H1 (cell line): ENCODE results near the gene HMGN1. TPM values are rescaled to one million over a fixed set of nuclear protein-coding genes. Genes with fewer than 3 reads are reported as not detected.

Experiments used
- CTCF ChIA-PET: fragments of 300-600 bp; sonication (Branson Sonifier 250); formaldehyde crosslinking; loops from one replicate; lab custom pipeline; 2021; ENCODE audit not compliant: partially characterized antibody; lab: Charles Lee
- POLR2A ChIA-PET: fragments of 300-600 bp; sonication (Branson Sonifier 250); formaldehyde crosslinking; loops from one replicate; lab custom pipeline; 2021; ENCODE audit warnings: inconsistent platforms; ENCODE audit not compliant: partially characterized antibody; lab: Charles Lee
- DNase-seq, 2 experiments: peaks; one replicate each; pipeline versions ENCODE4 v3.0.0 to v3.0.0-alpha.2; 2010 to 2022; ENCODE audit warnings: low spot score in 2 of 2, low read depth in 1 of 2, mixed read lengths in 1 of 2
- FAIRE-seq: peaks from 2 replicates; lab custom pipeline; 2011; peaks lifted over from hg19 to GRCh38; lab: Jason Lieb, UNC
- H2AFZ ChIP-seq: 2 replicates; pipeline ENCODE4 v1.8.1; 2012; ENCODE audit warnings: low read length, inconsistent platforms
- H2AK5ac ChIP-seq: 2 replicates; pipeline ENCODE4 v1.6.1; 2013; ENCODE audit warnings: low read depth, low read length
- H2BK120ac ChIP-seq: replicated peaks from 2 replicates; pipeline ENCODE3; 2013; ENCODE audit warnings: low read depth, low read length, inconsistent platforms
- H2BK12ac ChIP-seq: 2 replicates; pipeline ENCODE4 v1.6.1; 2013; ENCODE audit warnings: low read depth, low read length
- H2BK15ac ChIP-seq: 2 replicates; pipeline ENCODE4 v1.6.1; 2013; ENCODE audit warnings: low read length
- H2BK20ac ChIP-seq: 2 replicates; pipeline ENCODE4 v1.6.1; 2013; ENCODE audit warnings: low read length
- H2BK5ac ChIP-seq: 2 replicates; pipeline ENCODE4 v1.6.1; 2013; ENCODE audit warnings: low read depth, low read length
- H3K14ac ChIP-seq: 2 replicates; pipeline ENCODE4 v1.6.1; 2013; ENCODE audit warnings: inconsistent platforms; ENCODE audit not compliant: insufficient read length
- H3K18ac ChIP-seq: 2 replicates; pipeline ENCODE4 v1.6.1; 2013; ENCODE audit warnings: low read length; ENCODE audit errors: extremely low read depth
- H3K23ac ChIP-seq: 2 replicates; pipeline ENCODE4 v1.6.1; 2013; ENCODE audit warnings: inconsistent platforms; ENCODE audit not compliant: insufficient read length
- H3K23me2 ChIP-seq: 2 replicates; pipeline ENCODE4 v1.6.1; 2013; ENCODE audit warnings: low read depth, low read length
- H3K27ac ChIP-seq: 2 replicates; pipeline ENCODE4 v1.6.1; 2011; ENCODE audit warnings: low read depth, low read length, inconsistent platforms
- H3K27me3 ChIP-seq, 4 experiments: replicated peaks in 1 of 4; 1 replicate in 1 of 4; 2 replicates in 3 of 4; pipeline versions ENCODE4 v1.6.1 to v1.8.1; 2011 to 2013; ENCODE audit warnings: low read length in 3 of 4, mild to moderate bottlenecking in 3 of 4, inconsistent platforms in 2 of 4, mixed read lengths in 2 of 4, moderate library complexity in 1 of 4; ENCODE audit not compliant: control insufficient read depth in 3 of 4, insufficient read depth in 3 of 4; ENCODE audit errors: extremely low read depth in 1 of 4
- H3K36me3 ChIP-seq, 4 experiments: 2 replicates each; pipeline versions ENCODE4 v1.6.1 to v1.8.1; 2011 to 2013; ENCODE audit warnings: mild to moderate bottlenecking in 4 of 4, low read length in 3 of 4, moderate library complexity in 2 of 4, control low read depth in 1 of 4, inconsistent platforms in 1 of 4; ENCODE audit not compliant: insufficient read depth in 4 of 4, control insufficient read depth in 2 of 4
- H3K4ac ChIP-seq: replicated peaks from 2 replicates; pipeline ENCODE3; 2013; ENCODE audit warnings: low read length, low read depth, mixed read lengths, inconsistent platforms; ENCODE audit not compliant: insufficient read length
- H3K4me1 ChIP-seq, 4 experiments: replicated peaks in 1 of 4; 1 replicate in 1 of 4; 2 replicates in 3 of 4; pipeline versions ENCODE4 v1.6.1 to v1.8.1; 2011 to 2013; ENCODE audit warnings: low read length in 3 of 4, inconsistent platforms in 2 of 4, mixed read lengths in 1 of 4; ENCODE audit not compliant: insufficient read depth in 4 of 4, control insufficient read depth in 3 of 4
- H3K4me2 ChIP-seq, 2 experiments: 2 replicates each; pipeline versions ENCODE4 v1.6.1 to v1.8.1; 2011 to 2013; ENCODE audit warnings: low read depth in 2 of 2, low read length in 2 of 2, control low read depth in 1 of 2, inconsistent platforms in 1 of 2, mild to moderate bottlenecking in 1 of 2; ENCODE audit not compliant: insufficient read depth in 1 of 2
- H3K4me3 ChIP-seq, 4 experiments: fragments of 200-600, 300-600 bp in 1 of 4; sonication (generic), shearing (Covaris generic), sonication (Bioruptor Twin) in 1 of 4; 2 replicates each; pipeline versions ENCODE4 v1.5.1 to v1.8.1; 2011 to 2016; ENCODE audit warnings: low read length in 4 of 4, low read depth in 3 of 4, control low read depth in 2 of 4, inconsistent platforms in 2 of 4, mild to moderate bottlenecking in 2 of 4, mixed read lengths in 1 of 4, moderate library complexity in 1 of 4; ENCODE audit not compliant: insufficient read depth in 2 of 4; ENCODE audit errors: extremely low read depth in 1 of 4
- H3K56ac ChIP-seq: replicated peaks from 2 replicates; pipeline ENCODE3; 2013; ENCODE audit warnings: low read depth, mild to moderate bottlenecking, mixed read lengths, low read length, inconsistent platforms; ENCODE audit not compliant: insufficient read length
- H3K79me1 ChIP-seq: 2 replicates; pipeline ENCODE4 v1.6.1; 2013; ENCODE audit warnings: low read depth, low read length, control low read depth
- H3K79me2 ChIP-seq, 2 experiments: 2 replicates each; pipeline versions ENCODE4 v1.6.1 to v1.8.1; 2012 to 2013; ENCODE audit warnings: low read length in 2 of 2, mild to moderate bottlenecking in 2 of 2, inconsistent platforms in 1 of 2; ENCODE audit not compliant: insufficient read depth in 2 of 2, control insufficient read depth in 1 of 2
- H3K9ac ChIP-seq, 4 experiments: replicated peaks in 1 of 4; 1 replicate in 1 of 4; 2 replicates in 3 of 4; pipeline versions ENCODE4 v1.6.1 to v1.8.1; 2011 to 2013; ENCODE audit warnings: low read depth in 3 of 4, low read length in 3 of 4, control low read depth in 2 of 4, mild to moderate bottlenecking in 2 of 4, moderate library complexity in 2 of 4, inconsistent platforms in 1 of 4; ENCODE audit errors: extremely low read depth in 1 of 4
- H3K9me3 ChIP-seq, 2 experiments: 2 replicates each; pipeline versions ENCODE4 v1.6.1 to v1.8.1; 2012 to 2013; ENCODE audit warnings: mild to moderate bottlenecking in 2 of 2, moderate library complexity in 2 of 2, control low read depth in 1 of 2, inconsistent platforms in 1 of 2, low read depth in 1 of 2, low read length in 1 of 2, mixed read lengths in 1 of 2; ENCODE audit not compliant: insufficient read depth in 2 of 2
- H4K20me1 ChIP-seq, 2 experiments: replicated peaks in 1 of 2; 2 replicates each; pipeline versions ENCODE3 to v1.8.1; 2011 to 2013; ENCODE audit warnings: inconsistent platforms in 2 of 2, low read length in 2 of 2, mild to moderate bottlenecking in 1 of 2; ENCODE audit not compliant: insufficient read depth in 2 of 2, control insufficient read depth in 1 of 2
- H4K5ac ChIP-seq: 2 replicates; pipeline ENCODE4 v1.6.1; 2013; ENCODE audit warnings: low read length, low read depth, mixed read lengths, inconsistent platforms; ENCODE audit not compliant: insufficient read length
- H4K8ac ChIP-seq: 2 replicates; pipeline ENCODE4 v1.8.0; 2013; ENCODE audit warnings: mild to moderate bottlenecking, moderate library complexity, low read length, inconsistent platforms; ENCODE audit not compliant: insufficient read depth; ENCODE audit errors: extremely low read depth
- H4K91ac ChIP-seq: replicated peaks from 2 replicates; pipeline ENCODE3; 2013; ENCODE audit warnings: low read length, mixed read lengths, inconsistent platforms; ENCODE audit not compliant: insufficient read length
- BACH1 ChIP-seq: IDR thresholded peaks from 2 replicates; pipeline ENCODE4 v1.6.1; 2012; ENCODE audit warnings: low read length, improper control_type of control experiment
- BCL11A ChIP-seq, 2 experiments: IDR thresholded peaks; one replicate each; pipeline ENCODE4 v1.6.1; 2011; ENCODE audit warnings: low read depth in 2 of 2, low read length in 2 of 2, mild to moderate bottlenecking in 2 of 2
- BRCA1 ChIP-seq: IDR thresholded peaks from 2 replicates; pipeline ENCODE4 v1.6.1; 2012; ENCODE audit warnings: low read depth, low read length, improper control_type of control experiment
- CBX5 ChIP-seq: fragments of 300-800, 300-1000 bp; sonication (generic); IDR thresholded peaks from 2 replicates; pipeline ENCODE4 v1.7.1; 2016; ENCODE audit warnings: antibody characterized with exemption, low read length, low read depth
- CBX8 ChIP-seq: fragments of 300-800, 300-1000 bp; sonication (generic); IDR thresholded peaks from 2 replicates; pipeline ENCODE4 v1.7.1; 2016; ENCODE audit warnings: low read depth, low read length, borderline replicate concordance
- EGR1 ChIP-seq: IDR thresholded peaks from 2 replicates; pipeline ENCODE4 v1.6.1; 2011; ENCODE audit warnings: low read depth, low read length, borderline replicate concordance
- FOSL1 ChIP-seq: IDR thresholded peaks from 2 replicates; pipeline ENCODE4 v1.6.1; 2011; ENCODE audit warnings: mild to moderate bottlenecking, low read depth, low read length, moderate library complexity; ENCODE audit not compliant: insufficient read depth
- POLR2A ChIP-seq, 2 experiments: IDR thresholded peaks; 1 replicate in 1 of 2; 2 replicates in 1 of 2; pipeline ENCODE4 v1.6.1; 2011; ENCODE audit warnings: low read depth in 2 of 2, low read length in 2 of 2, mild to moderate bottlenecking in 2 of 2; ENCODE audit errors: control extremely low read depth in 1 of 2
- POLR2AphosphoS5 ChIP-seq: IDR thresholded peaks from 2 replicates; pipeline ENCODE4 v1.6.1; 2011; ENCODE audit warnings: low read depth, low read length
- RFX5 ChIP-seq: IDR thresholded peaks from 2 replicates; pipeline ENCODE4 v1.6.1; 2011; ENCODE audit warnings: low read depth, low read length, improper control_type of control experiment, borderline replicate concordance
- SIX5 ChIP-seq: IDR thresholded peaks from 2 replicates; pipeline ENCODE4 v1.6.1; 2011; ENCODE audit warnings: mild to moderate bottlenecking, low read depth, low read length
- SUZ12 ChIP-seq: fragments of 200-600 bp; sonication (generic); IDR thresholded peaks from 2 replicates; pipeline ENCODE4 v1.6.1; 2012; ENCODE audit warnings: mild to moderate bottlenecking, inconsistent platforms, low read length, moderate library complexity, mixed read lengths
- WGBS, 2 experiments: shearing (Covaris generic) in 1 of 2; methylation state at CpG; one replicate each; pipeline versions ENCODE4 v1.1.6 to v1.1.7; 2013 to 2015; ENCODE audit warnings: low lambda C conversion rate in 2 of 2, mixed read lengths in 2 of 2, inconsistent platforms in 1 of 2, low coverage in 1 of 2, missing lambda C conversion rate in 1 of 2; ENCODE audit not compliant: insufficient replicate concordance in 2 of 2, insufficient coverage in 1 of 2, insufficient read length in 1 of 2; ENCODE audit errors: extremely low coverage in 1 of 2, missing lambda C conversion rate in 1 of 2; 5-methylcytosine and 5-hydroxymethylcytosine counted together
- polyA plus RNA-seq, 7 experiments: library from polyadenylated mRNA; depleted of rRNA in 3 of 7; stranded (reverse) in 5 of 7; unstranded in 2 of 7; fragments of >200 nt in 5 of 7; fragments of 200-250 nt in 2 of 7; gene quantifications; 1 replicate in 5 of 7; 2 replicates in 1 of 7; 4 replicates in 1 of 7; pipeline versions ENCODE4 v1.2.1 to v1.2.3, GENCODE V29; 2011 to 2013; ENCODE audit warnings: missing spikeins in 2 of 7, mixed read lengths in 2 of 7
- total RNA-seq: library from RNA; stranded (reverse); fragmentation: NEBNext Ultra II Directional; extraction: Animal tissue kit (Norgen Biotek cat#: 25700); gene quantifications from 2 replicates; pipeline ENCODE4 v1.2.1, GENCODE V29; 2021

The HMGN1 gene
- total and polyA plus RNA-seq, 2 of the 8 experiments (the other 6 are each of a cell fraction or from before 2014, with no cell fraction given): 279 to 505 TPM

GRCh38 chr21:39300587-39300986, 48.3 kb downstream of the HMGN1 start:
- H2BK12ac ChIP-seq: no peak overlapping the region
- peaks cover 4 to 64% of the 10 kb centered on the region in 2 experiments; a peak in 3 of 4 replicates for H3K79me2 ChIP-seq
- H3K56ac ChIP-seq: no peak overlapping the region
- H3K9ac ChIP-seq: no peak overlapping the region
- no peaks in the 10 kb centered on the region for H3K27me3 ChIP-seq
- no peak overlapping the region for H2BK15ac ChIP-seq
- H4K20me1 ChIP-seq: no peaks in the 10 kb centered on the region
- H2AK5ac ChIP-seq: no peak overlapping the region
- H3K9me3 ChIP-seq: peaks cover 2 to 6% of the 10 kb centered on the region in 2 experiments; a peak in 1 of 4 replicates
- no peak overlapping the region for H4K91ac ChIP-seq
- H2BK20ac ChIP-seq: no peak overlapping the region
- H2AFZ ChIP-seq: no peak overlapping the region
- no peak overlapping the region for H4K5ac ChIP-seq
- no peaks in the 10 kb centered on the region; the same call in 1 of the 2 replicates for H3K79me1 ChIP-seq
- H3K4me3 ChIP-seq: no peak overlapping the region
- 97% methylated on average over 3 of the region's 3 CpGs; no CpG with 5 or more reads in 1 of the 2 experiments for whole genome bisulfite sequencing, 2 experiments
- H3K14ac ChIP-seq: no peak overlapping the region
- H2BK120ac ChIP-seq: no peak overlapping the region
- H3K23ac ChIP-seq: no peak overlapping the region
- no peak overlapping the region for H3K4me2 ChIP-seq
- H3K18ac ChIP-seq: no peak overlapping the region
- H3K36me3 ChIP-seq: peaks cover 2 to 66% (median 31%) of the 10 kb centered on the region in 4 experiments; a peak in 7 of 8 replicates
- ChIA-PET CTCF (interaction anchor here (0.8 to 1.6 kb wide), 4 partner anchors 26 to 141 kb away, joined by 3 read pairs; no protein-coding TSS in a partner anchor), POLR2A (interaction anchor here (0.8 to 4.3 kb wide), 5 partner anchors 11 to 52 kb away, joined by 3 to 32 read pairs (median 3); partner anchors contain the start of gene BRWD1)
- H2BK5ac ChIP-seq: no peak overlapping the region
- no peak overlapping the region for H4K8ac ChIP-seq
- DNase-seq: no peak
- H3K4me1 ChIP-seq: no peaks in the 10 kb centered on the region
- no peak overlapping the region for H3K27ac ChIP-seq
- H3K23me2 ChIP-seq: no peaks in the 10 kb centered on the region
- no peak overlapping the region for H3K4ac ChIP-seq
- FAIRE-seq: no peak
- TF ChIP-seq BRCA1: no peak
- no peak for TF ChIP-seq SUZ12
- no peak for TF ChIP-seq BACH1
- no peak for TF ChIP-seq SIX5
- no peak for TF ChIP-seq POLR2AphosphoS5
- TF ChIP-seq RFX5: no peak
- TF ChIP-seq POLR2A (IDR thresholded peaks at IDR 0.05; ENCODE audit: control extremely low read depth in 1 of 2, low read depth in 2 of 2, low read length in 2 of 2): no peak
- no peak for TF ChIP-seq CBX5
- TF ChIP-seq FOSL1: no peak
- no peak for TF ChIP-seq CBX8
- no peak for TF ChIP-seq EGR1
- no peak for TF ChIP-seq BCL11A (IDR thresholded peaks at IDR 0.05; ENCODE audit: low read depth in 2 of 2, low read length in 2 of 2)
